ENCODE data around the gene GOLGA3.

DNA sequence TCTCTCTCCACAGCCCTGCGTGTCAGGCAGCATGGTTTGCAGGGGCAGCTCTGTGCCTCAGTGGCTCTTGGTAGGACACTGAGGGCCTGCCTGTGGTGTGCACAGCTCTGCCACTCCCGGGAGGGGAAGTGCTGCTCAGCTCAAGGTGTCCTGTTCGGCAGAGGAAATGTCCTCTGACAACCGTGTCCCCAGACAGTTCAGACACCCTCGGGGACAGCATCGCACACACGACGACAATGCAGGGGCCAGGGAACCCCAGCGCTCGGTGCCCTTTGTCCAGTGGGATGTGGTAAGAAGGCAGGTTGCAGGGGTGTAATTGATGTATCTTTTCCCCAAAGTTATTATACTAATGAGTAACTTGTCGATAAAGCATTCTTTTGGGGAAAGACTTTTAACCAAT, 81.3 kb downstream of the GOLGA3 start:
- TF ChIP-seq, protein P1, sequence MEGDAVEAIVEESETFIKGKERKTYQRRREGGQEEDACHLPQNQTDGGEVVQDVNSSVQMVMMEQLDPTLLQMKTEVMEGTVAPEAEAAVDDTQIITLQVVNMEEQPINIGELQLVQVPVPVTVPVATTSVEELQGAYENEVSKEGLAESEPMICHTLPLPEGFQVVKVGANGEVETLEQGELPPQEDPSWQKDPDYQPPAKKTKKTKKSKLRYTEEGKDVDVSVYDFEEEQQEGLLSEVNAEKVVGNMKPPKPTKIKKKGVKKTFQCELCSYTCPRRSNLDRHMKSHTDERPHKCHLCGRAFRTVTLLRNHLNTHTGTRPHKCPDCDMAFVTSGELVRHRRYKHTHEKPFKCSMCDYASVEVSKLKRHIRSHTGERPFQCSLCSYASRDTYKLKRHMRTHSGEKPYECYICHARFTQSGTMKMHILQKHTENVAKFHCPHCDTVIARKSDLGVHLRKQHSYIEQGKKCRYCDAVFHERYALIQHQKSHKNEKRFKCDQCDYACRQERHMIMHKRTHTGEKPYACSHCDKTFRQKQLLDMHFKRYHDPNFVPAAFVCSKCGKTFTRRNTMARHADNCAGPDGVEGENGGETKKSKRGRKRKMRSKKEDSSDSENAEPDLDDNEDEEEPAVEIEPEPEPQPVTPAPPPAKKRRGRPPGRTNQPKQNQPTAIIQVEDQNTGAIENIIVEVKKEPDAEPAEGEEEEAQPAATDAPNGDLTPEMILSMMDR (conservative IDR thresholded peaks at IDR 0.05; ENCODE audit: low read depth in 2 of 2), result no peak
- TF ChIP-seq STAT1 (IDR thresholded peaks at IDR 0.05; ENCODE audit: unreplicated experiment), result no peak

All from GM23338 (cell line).